Heart left ventricle (tissue), 13 donors: ENCODE results near the gene GLIPR1L2.

ENCODE experiments used
- CTCF ChIP-seq, 12 donors: fragments of 200-600 bp; sonication (generic) in 4 of 12; IDR thresholded peaks; one replicate each; pipeline versions ENCODE4 v1.5.0 to v1.8.0; 2018 to 2022; ENCODE audit warnings: antibody characterized with exemption in 12 of 12, mild to moderate bottlenecking in 5 of 12
- POLR2A ChIP-seq, 2 donors: fragments of 450-650 bp; IDR thresholded peaks; one replicate each; pipeline ENCODE4 v1.6.1; 2017; ENCODE audit warnings: antibody characterized with exemption in 2 of 2, mild to moderate bottlenecking in 2 of 2, moderate library complexity in 2 of 2
- donor health status: ischemic (EF 13 %, LVEDD 7.1; RV severe dilation, severe dysfunction).
- donor health status: DM: no; HTN: yes; CAD: no.
- donor health status: DM: no; HTN: no; CAD: no.
- donor health status: ischemic (EF 25% LVEDD 6.9; RV normal size, moderate dysfunction).
- donor health status: ischemic (EF 25% LVEDD 5.7; RV mildly dilated, moderate dysfunction).
- donor health status: ischemic (EF 35%, LVEDD 5.7; RV mildly dilated, moderate dysfunction).
- donor health status: nonischemic (EF 11% LVEDD 7.7; RV severe dilation, severe dysfunction).
- donor health status: DM: yes; HTN: yes; CAD: no.
- donor health status: PGD.
- donor health status: ischemic (EF 29% LVEDD 5.4; RV normal size, mild dysfunction).
- donor health status: nonischemic (EF 23%, LVEDD 6.1; RV moderate dilation, normal function).

GRCh38 chr12:75361408-75361807 is 29.5 kb upstream of the GLIPR1L2 start:
- TF ChIP-seq POLR2A (IDR thresholded peaks at IDR 0.05) = no peak
- TF ChIP-seq CTCF (IDR thresholded peaks at IDR 0.05) = no peak
